ENCODE measurements around the gene PCBP3. TPM values are rescaled to one million over a fixed set of nuclear protein-coding genes. Genes with fewer than 3 reads are reported as not detected.

PCBP3 gene
- total and polyA plus RNA-seq, 2 of the 13 experiments (the other 11 are each of a cell fraction or from before 2014, with no cell fraction given), result not detected

DNA sequence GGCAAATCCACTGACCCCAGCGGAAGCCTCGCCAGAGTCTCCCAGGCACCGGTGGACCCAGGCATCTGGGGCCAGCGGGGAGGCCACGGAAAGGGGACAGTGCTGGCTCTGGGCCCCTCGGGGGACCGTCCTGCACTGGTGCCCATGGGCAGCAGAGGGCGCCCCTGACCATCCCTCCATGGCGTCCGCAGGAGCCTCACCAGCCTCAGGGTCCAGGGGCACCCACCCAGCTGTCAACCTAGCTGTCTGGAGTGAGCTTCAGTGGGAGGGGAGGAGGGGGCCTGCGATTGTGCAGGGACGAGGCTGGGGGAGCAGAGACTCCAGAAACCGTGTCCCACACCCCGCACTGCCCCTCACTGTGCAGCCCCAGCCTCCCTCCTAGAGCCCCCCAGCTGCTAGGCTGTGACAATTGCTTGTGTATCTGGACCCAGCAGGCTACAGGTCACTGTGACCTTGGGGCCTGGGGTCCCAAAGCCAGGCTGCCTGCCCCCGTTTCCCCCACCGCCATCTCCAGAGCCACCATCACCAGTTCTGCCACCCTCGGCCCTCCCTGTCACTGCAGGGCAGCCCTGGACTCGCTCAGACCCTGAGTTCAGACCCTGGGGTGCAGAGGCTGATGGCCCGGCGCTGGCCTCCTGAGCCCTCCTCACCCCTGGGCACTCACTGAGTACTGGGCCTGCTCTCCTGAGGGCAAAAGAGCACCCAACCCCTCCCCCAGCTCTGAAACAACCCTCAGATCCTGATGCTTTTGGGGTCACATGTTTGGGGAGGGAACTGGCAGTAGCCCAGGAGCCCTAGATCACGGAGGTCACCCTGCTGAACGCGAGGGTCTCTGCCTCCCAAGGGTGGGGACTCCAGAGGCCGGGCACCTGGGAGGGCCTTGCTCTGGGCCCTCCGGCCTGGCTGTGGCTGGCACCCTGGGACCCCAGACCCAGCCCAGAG, 327.4 kb downstream of the PCBP3 start (continued):
- peak; percentile 59; the same call in 1 of the 2 replicates for TF ChIP-seq ZBTB38 (CRISPR knock-in tag; IDR thresholded peaks at IDR 0.05)

DNA sequence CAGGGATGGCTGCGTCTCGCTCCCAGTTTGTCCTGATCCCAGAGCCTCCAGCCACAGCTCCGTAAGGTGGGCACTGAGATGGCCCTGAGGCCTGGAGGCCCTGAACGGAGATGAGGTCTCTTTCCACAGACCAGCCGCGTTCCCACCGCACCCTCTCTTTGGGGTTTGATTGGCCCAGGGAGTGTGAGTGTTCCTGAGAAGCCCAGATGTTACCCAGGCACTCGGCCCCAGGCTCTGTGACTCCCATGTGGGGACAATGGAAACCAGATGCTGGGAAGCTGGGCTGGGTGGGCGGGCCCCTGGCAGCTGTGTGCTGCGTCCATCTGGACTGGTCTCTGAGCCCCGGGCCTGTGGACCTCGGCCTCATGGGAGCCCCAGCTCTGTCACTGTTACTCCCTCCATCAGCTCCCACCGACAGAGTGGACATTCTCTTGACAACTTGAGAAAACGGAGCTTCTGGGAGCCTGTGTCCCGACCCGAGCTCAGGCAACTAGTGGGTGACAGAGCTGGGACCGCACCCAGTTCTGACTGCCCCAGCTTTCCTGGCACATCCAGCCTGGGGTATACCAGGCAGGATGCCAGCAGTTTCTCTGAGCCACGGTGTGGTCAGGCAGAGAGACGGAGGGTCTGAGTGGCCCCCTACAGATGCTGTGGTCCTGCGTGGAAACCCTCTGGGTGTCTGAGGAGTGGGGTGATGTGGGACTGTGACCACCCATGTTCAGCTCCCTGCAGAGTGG, 328.3 kb downstream of the PCBP3 start:
- CTCF ChIA-PET (ENCODE audit: low intra/inter-chr PET ratio, low total read pairs), result no interaction called here
- H3K4me3 ChIP-seq (replicated peaks in 1 of 3; ENCODE audit: insufficient read depth in 1 of 3, low read depth in 2 of 3, low read length in 3 of 3), result no peak overlapping the region
- peaks cover 19 to 46% of the 10 kb centered on the region in 2 experiments for H3K27me3 ChIP-seq (ENCODE audit: control insufficient read depth in 1 of 2, insufficient read depth in 2 of 2, low read length in 2 of 2)
- TF ChIP-seq NCOR1 (IDR thresholded peaks at IDR 0.05; ENCODE audit: borderline replicate concordance, low read length) (no peak), ESRRA (CRISPR knock-in tag; IDR thresholded peaks at IDR 0.05; ENCODE audit: low read depth) (no peak), ZMYM4 (CRISPR knock-in tag; IDR thresholded peaks at IDR 0.05) (no peak), EP300 (IDR thresholded peaks at IDR 0.05; ENCODE audit: low read depth in 2 of 2, low read length in 2 of 2) (no peak), EP300 (CRISPR knock-in tag; IDR thresholded peaks at IDR 0.05; ENCODE audit: borderline replicate concordance) (no peak)
- TF ChIP-seq, protein P1, sequence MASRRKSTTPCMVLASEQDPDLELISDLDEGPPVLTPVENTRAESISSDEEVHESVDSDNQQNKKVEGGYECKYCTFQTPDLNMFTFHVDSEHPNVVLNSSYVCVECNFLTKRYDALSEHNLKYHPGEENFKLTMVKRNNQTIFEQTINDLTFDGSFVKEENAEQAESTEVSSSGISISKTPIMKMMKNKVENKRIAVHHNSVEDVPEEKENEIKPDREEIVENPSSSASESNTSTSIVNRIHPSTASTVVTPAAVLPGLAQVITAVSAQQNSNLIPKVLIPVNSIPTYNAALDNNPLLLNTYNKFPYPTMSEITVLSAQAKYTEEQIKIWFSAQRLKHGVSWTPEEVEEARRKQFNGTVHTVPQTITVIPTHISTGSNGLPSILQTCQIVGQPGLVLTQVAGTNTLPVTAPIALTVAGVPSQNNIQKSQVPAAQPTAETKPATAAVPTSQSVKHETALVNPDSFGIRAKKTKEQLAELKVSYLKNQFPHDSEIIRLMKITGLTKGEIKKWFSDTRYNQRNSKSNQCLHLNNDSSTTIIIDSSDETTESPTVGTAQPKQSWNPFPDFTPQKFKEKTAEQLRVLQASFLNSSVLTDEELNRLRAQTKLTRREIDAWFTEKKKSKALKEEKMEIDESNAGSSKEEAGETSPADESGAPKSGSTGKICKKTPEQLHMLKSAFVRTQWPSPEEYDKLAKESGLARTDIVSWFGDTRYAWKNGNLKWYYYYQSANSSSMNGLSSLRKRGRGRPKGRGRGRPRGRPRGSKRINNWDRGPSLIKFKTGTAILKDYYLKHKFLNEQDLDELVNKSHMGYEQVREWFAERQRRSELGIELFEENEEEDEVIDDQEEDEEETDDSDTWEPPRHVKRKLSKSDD (CRISPR knock-in tag; IDR thresholded peaks at IDR 0.05; ENCODE audit: low read depth), result no peak
- ATAC-seq (no peak; the same call in 2 of the 3 replicates), FAIRE-seq (no peak), DNase-seq (ENCODE audit: low spot score) (no peak)
- peaks cover 31% of the 10 kb centered on the region for H3K4me1 ChIP-seq (ENCODE audit: insufficient read depth, low read length)
- BruUV-seq (replicated peaks), result no TSS peak
- WGBS (ENCODE audit: low lambda C conversion rate), result 47% methylated on average over 5 of the region's 20 CpGs
- peak overlapping the region; percentile 18; the same call in 1 of the 2 replicates for H3K4me2 ChIP-seq (ENCODE audit: low read depth, low read length)
- H3K9me3 ChIP-seq (ENCODE audit: low read length), result no peaks in the 10 kb centered on the region
- no peaks in the 10 kb centered on the region for H4K20me1 ChIP-seq (ENCODE audit: insufficient read depth, low read length)
- POLR2A ChIA-PET, result no interaction called here
- intact Hi-C loops (cut with micrococcal nuclease; ENCODE audit: unreplicated experiment), result loop anchor here (5.0 to 10.0 kb wide), 2 partner anchors 176 to 223 kb away; no protein-coding TSS in a partner anchor
- H2AFZ ChIP-seq (ENCODE audit: low read length), result no peak overlapping the region
- no peaks in the 10 kb centered on the region for H3K36me3 ChIP-seq (replicated peaks in 1 of 2; ENCODE audit: control insufficient read depth in 1 of 2, insufficient read depth in 2 of 2, low read length in 2 of 2)
- no peak overlapping the region for H3K27ac ChIP-seq (ENCODE audit: extremely low read length, insufficient read depth, low read length)
- in situ Hi-C loops (cut with HindIII; ENCODE audit: extremely low pct_ligation_motif_present, low pct_unique_long_range_greater_than_20kb), result loop anchor here (5.0 to 10.0 kb wide), 3 partner anchors 151 to 313 kb away; partner anchors contain the start of genes LSS, MCM3AP and YBEY
- H3K79me2 ChIP-seq (ENCODE audit: insufficient read depth, low read length), result no peaks in the 10 kb centered on the region
- no peak overlapping the region for H3K9ac ChIP-seq (ENCODE audit: insufficient read depth, low read depth, low read length)

All from HepG2 (cell line).